CD4-positive, alpha-beta T cell treated with Interleukin-4 for 1 hour (primary cell): ENCODE results near the gene DUSP10.

Source experiments
- DNase-seq, 2 donors: peaks; one replicate each; pipeline ENCODE4 v3.0.0-alpha.2; 2020 to 2022

The DUSP10 gene

GRCh38 chr1:221741703-221742554 is at the start of gene DUSP10:
TSS of gene DUSP10 (minus strand) at chr1:221742089. CDS start at chr1:221739744, 2,345 bp downstream.
- peak; percentile 100 for DNase-seq

DNA sequence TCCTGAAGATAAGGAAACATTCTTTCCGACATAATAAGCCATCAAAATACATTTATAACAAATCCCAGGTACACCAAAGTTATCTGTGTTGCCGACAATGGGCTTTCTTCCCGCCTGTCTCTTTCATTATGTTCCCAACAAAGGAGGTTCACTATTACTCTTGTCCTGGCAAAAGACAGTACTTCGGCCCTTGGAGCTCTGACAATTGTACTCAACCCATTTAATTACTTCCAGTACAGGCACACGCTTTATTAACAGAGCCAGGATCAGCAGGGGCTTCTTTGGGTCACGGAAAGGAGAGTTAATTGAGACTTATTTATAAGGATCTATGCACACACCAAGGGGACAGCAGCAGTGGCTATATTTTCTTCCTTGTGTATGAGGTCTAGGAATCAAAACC is 46.6 kb upstream of the DUSP10 start:
- DNase-seq, result no peak

- DNase-seq, result no peak
These were observed 44.8 kb upstream of the DUSP10 start for GRCh38 chr1:221786647-221787046.

- DNase-seq, result peak in 1 of 2 donors; percentile 37
These were observed 42.0 kb upstream of the DUSP10 start for GRCh38 chr1:221783936-221784335.

- peak; percentile 16 to 56 for DNase-seq
These were observed 41.5 kb upstream of the DUSP10 start for GRCh38 chr1:221783437-221783836.

- no peak for DNase-seq
These were observed 41.1 kb upstream of the DUSP10 start for GRCh38 chr1:221782970-221783369.

- DNase-seq, result no peak
These were observed 40.6 kb upstream of the DUSP10 start for GRCh38 chr1:221782477-221782876.

DNA sequence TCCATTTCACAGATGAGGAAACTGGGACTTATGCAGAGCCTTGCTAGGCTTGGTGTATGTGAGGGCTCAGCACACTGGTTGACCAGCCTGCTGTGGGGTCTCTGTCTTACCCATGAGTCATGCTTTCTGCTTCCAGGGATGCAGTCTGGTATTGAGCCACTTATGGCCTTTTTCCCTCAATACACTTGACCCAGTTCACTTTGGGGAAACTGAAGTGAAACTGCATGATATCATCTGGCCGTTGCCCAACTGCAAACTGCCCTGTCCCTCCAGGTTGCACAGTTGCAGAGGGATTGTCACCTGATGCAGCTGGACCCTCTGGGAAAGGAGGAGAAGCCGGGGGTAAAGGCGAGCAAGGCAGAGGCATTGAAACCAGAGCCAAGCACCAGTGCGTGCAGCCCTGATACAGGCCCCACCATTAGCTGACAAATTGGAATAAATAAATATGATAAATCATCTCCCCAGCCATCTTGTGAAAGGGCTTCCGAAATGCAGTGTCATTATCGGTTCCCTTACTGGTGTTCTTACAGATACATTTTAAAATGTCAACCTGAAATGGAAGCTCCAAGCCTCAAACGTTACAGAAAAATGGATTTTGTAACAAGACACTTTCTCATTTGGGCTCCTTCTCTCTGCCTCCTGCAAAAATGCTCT is 39.3 kb upstream of the DUSP10 start:
- peak in 1 of 2 donors; percentile 32 for DNase-seq

GRCh38 chr1:221780175-221780574 is 38.3 kb upstream of the DUSP10 start:
- no peak for DNase-seq

GRCh38 chr1:221779771-221780170 is 37.9 kb upstream of the DUSP10 start:
- no peak for DNase-seq

GRCh38 chr1:221778535-221779142 is 36.8 kb upstream of the DUSP10 start:
- peak; percentile 65 to 70 for DNase-seq

DNA sequence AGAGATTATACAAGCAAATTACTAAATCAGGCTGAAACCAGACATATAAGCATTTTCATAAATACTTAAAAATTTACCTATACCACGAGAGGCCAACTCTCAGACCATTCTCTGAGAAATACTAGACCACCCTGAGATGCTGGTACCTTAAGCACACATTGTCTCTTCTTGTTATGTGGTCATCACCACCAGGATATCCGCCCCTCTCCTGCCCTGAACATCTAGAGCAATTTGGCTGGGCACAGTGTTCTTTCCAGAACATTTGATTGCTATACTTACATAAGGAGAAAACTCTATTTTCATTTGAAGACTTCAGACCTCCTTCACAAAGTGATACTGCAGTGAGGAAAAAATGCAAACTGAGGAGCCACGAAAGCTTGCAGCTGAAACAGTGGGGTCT is 36.2 kb upstream of the DUSP10 start:
- DNase-seq, result no peak

- DNase-seq, result peak; percentile 76 to 84
These were observed 35.7 kb upstream of the DUSP10 start for GRCh38 chr1:221777431-221778072.

GRCh38 chr1:221776495-221777301 is 34.8 kb upstream of the DUSP10 start:
- peak; percentile 23 to 45 for DNase-seq

GRCh38 chr1:221775206-221775605 is 33.3 kb upstream of the DUSP10 start:
- no peak for DNase-seq

GRCh38 chr1:221774054-221774842 is 32.4 kb upstream of the DUSP10 start:
- DNase-seq, result no peak

DNA sequence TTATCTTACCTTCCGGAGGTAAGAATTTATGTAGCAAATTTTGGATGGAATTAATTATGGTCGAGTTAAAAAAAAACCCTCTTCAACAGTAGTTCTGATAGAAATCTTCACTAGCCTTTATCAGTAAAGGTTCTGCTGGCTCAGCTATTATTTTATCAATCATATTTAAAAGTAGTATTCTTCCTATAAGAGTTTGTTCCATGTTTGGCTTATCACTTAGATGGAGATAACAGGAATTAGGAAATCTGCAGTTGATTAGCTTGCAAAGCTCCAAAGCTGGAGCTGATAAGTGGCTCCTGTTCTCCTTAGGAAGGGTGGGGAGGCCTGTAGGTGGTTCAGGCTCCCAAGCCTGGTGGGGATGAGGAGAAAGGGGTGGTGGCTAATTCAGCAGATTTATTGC is 31.5 kb upstream of the DUSP10 start:
- no peak for DNase-seq

- no peak for DNase-seq
These were observed 30.2 kb upstream of the DUSP10 start for GRCh38 chr1:221772117-221772516.

DNA sequence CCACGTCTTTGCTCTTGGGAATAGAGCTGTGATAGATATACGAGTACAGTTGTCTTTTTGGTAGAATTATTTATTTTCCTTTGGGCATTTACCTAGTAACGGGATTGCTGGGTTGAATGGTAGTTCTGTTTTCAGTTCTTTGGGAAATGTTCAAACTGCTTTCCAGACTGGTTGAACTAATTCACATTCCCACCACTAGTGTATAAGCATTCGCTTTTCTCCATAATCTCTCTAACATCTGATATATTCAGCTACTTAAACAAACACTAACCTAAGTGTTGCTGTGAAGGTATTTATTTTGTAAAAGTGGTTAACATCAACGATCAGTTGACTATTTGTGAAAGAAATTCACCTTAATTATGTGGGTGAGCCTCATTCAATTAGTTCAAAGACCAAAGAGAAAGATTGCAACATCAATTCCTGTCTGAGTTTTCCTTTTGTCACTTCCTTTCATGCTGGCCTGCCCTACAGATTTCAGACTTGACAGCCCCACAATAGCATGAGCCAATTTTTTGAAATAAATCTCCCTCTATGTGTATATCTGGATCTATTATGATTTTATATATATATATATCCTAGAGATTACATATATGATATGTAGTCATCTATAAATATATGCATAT is 26.7 kb upstream of the DUSP10 start:
- DNase-seq, result no peak

GRCh38 chr1:221766210-221766609 is 24.3 kb upstream of the DUSP10 start:
- no peak for DNase-seq

DNA sequence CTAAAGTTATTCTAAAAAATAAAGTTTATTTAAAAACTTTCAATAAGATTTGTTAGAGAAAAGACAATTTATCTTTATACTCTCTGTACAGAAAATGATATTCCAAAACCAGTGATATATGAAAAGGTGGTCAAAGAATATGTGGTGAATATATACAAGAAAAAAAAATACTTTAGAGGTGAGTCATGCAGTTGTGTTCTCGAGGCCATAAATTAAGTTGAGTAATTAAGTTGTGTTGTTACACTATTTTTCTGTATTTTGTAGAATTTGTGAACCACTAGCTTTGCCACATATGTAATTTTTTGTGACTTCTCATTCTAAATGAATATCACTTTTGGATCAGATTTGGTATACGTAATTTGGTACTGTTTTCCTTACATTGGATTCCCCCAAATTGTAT is 23.6 kb upstream of the DUSP10 start:
- no peak for DNase-seq
